Uterus (tissue), 2 donors: ENCODE results near the gene LMCD1.

Experiments used
- POLR2A ChIP-seq, 2 donors: fragments of 450-650 bp; IDR thresholded peaks; one replicate each; pipeline ENCODE4 v1.6.1; 2016; ENCODE audit warnings: antibody characterized with exemption in 2 of 2, mild to moderate bottlenecking in 1 of 2, moderate library complexity in 1 of 2
- TF ChIP-seq, protein P1 (sequence below), 4 experiments: fragments of 200-600 bp in 2 of 4; fragments of 450-650 bp in 2 of 4; sonication (generic) in 2 of 4; IDR thresholded peaks; one replicate each; pipeline ENCODE4 v1.5.1; 2016 to 2019; ENCODE audit warnings: antibody characterized with exemption in 4 of 4, mild to moderate bottlenecking in 2 of 4, moderate library complexity in 1 of 4

DNA sequence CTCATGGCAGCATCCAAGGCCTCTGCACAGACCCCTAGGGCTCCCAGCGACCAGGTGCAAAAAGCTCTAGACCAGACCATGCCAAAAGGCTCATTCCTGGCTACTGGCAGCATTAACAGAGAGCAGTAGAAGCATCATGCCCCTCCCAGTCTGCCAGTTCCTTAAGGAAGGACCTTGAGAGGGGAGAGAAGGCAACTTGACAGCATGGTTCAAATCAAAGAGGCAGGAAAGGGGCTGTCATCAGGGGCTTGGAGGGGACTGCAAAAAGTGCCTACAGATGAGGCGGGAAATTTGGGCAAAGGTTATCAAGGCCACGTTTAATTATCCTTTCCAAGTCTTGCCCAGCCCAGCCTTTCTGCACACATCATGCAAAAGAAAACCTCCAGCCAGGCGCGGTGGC, 78.3 kb downstream of the LMCD1 start:
- no peak for TF ChIP-seq POLR2A (IDR thresholded peaks at IDR 0.05)
- TF ChIP-seq, protein P1, sequence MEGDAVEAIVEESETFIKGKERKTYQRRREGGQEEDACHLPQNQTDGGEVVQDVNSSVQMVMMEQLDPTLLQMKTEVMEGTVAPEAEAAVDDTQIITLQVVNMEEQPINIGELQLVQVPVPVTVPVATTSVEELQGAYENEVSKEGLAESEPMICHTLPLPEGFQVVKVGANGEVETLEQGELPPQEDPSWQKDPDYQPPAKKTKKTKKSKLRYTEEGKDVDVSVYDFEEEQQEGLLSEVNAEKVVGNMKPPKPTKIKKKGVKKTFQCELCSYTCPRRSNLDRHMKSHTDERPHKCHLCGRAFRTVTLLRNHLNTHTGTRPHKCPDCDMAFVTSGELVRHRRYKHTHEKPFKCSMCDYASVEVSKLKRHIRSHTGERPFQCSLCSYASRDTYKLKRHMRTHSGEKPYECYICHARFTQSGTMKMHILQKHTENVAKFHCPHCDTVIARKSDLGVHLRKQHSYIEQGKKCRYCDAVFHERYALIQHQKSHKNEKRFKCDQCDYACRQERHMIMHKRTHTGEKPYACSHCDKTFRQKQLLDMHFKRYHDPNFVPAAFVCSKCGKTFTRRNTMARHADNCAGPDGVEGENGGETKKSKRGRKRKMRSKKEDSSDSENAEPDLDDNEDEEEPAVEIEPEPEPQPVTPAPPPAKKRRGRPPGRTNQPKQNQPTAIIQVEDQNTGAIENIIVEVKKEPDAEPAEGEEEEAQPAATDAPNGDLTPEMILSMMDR (IDR thresholded peaks at IDR 0.05), result no peak
